Cardiac muscle cell (in vitro differentiated cells and primary cell): ENCODE results near the gene SRPX. TPM values are rescaled to one million over a fixed set of nuclear protein-coding genes. Genes with fewer than 3 reads are reported as not detected.

ENCODE experiments used
- DNase-seq, 2 donors: peaks; one replicate each; pipeline versions ENCODE4 v3.0.0 to v3.0.0-alpha.2; 2010 to 2017; ENCODE audit warnings: low read depth in 1 of 2, low spot score in 1 of 2
- H3K27ac ChIP-seq: fragments of 200-600 bp; sonication (generic); 2 replicates; pipeline ENCODE4 v1.5.1; 2016
- H3K27me3 ChIP-seq: fragments of 200-600 bp; sonication (generic); 2 replicates; pipeline ENCODE4 v1.6.0; 2016; ENCODE audit warnings: control low read depth
- H3K36me3 ChIP-seq: fragments of 200-600 bp; sonication (generic); 2 replicates; pipeline ENCODE4 v1.5.1; 2016; ENCODE audit warnings: control low read depth
- H3K4me1 ChIP-seq: fragments of 200-600 bp; sonication (generic); 2 replicates; pipeline ENCODE4 v1.8.1; 2017; ENCODE audit warnings: low read depth, mild to moderate bottlenecking, mixed run types
- H3K4me3 ChIP-seq: fragments of 200-600 bp; sonication (generic); 2 replicates; pipeline ENCODE4 v1.5.1; 2016; ENCODE audit warnings: mild to moderate bottlenecking
- H3K9me3 ChIP-seq: fragments of 200-600 bp; sonication (generic); 2 replicates; pipeline ENCODE4 v1.5.1; 2017; ENCODE audit warnings: low read depth, mild to moderate bottlenecking, control low read depth
- CTCF ChIP-seq: IDR thresholded peaks from 2 replicates; pipeline ENCODE4 v1.5.1; 2012; ENCODE audit warnings: low read depth, mild to moderate bottlenecking, low read length
- polyA plus RNA-seq: library from polyadenylated mRNA; unstranded; fragments of >200 nt; fragmentation: Nextera tagmentation; extraction: Ambion mirVana; gene quantifications from 2 replicates; pipeline ENCODE4 v1.2.1, GENCODE V29; 2016
- total RNA-seq: library from RNA; depleted of rRNA; stranded (reverse); fragments of >200 nt; gene quantifications from 2 replicates; pipeline ENCODE4 v1.2.3, GENCODE V29; 2016

The SRPX gene
- total and polyA plus RNA-seq, 2 experiments from 2014 or later: 9.6 to 21.4 TPM

GRCh38 chrX:38129366-38129765 is 91.3 kb downstream of the SRPX start:
- no peak for DNase-seq
- no peak overlapping the region for H3K4me3 ChIP-seq
- no peaks in the 10 kb centered on the region for H3K9me3 ChIP-seq
- H3K36me3 ChIP-seq: no peaks in the 10 kb centered on the region
- no peak overlapping the region for H3K27ac ChIP-seq
- H3K4me1 ChIP-seq: no peaks in the 10 kb centered on the region
- no peaks in the 10 kb centered on the region for H3K27me3 ChIP-seq
- no peak for TF ChIP-seq CTCF

GRCh38 chrX:38127961-38128360 is 92.7 kb downstream of the SRPX start:
- Histone ChIP-seq H3K4me1 (no peaks in the 10 kb centered on the region), H3K9me3 (no peaks in the 10 kb centered on the region), H3K4me3 (no peak overlapping the region), H3K36me3 (no peaks in the 10 kb centered on the region), H3K27ac (no peak overlapping the region), H3K27me3 (no peaks in the 10 kb centered on the region)
- TF ChIP-seq CTCF: no peak
- DNase-seq: no peak

- Histone ChIP-seq H3K4me1 (no peaks in the 10 kb centered on the region), H3K9me3 (no peaks in the 10 kb centered on the region), H3K27ac (no peak overlapping the region), H3K27me3 (no peaks in the 10 kb centered on the region), H3K4me3 (no peak overlapping the region), H3K36me3 (no peaks in the 10 kb centered on the region)
- TF ChIP-seq CTCF: no peak
- no peak for DNase-seq
Measured at GRCh38 chrX:38126179-38126578, 94.5 kb downstream of the SRPX start.

GRCh38 chrX:38124000-38124399 is 96.7 kb downstream of the SRPX start:
- Histone ChIP-seq H3K9me3 (no peaks in the 10 kb centered on the region), H3K4me1 (no peaks in the 10 kb centered on the region), H3K4me3 (no peak overlapping the region), H3K27me3 (no peaks in the 10 kb centered on the region), H3K27ac (no peak overlapping the region), H3K36me3 (no peaks in the 10 kb centered on the region)
- no peak for TF ChIP-seq CTCF
- peak in 1 of 2 donors; percentile 3 for DNase-seq

- no peak for TF ChIP-seq CTCF
- Histone ChIP-seq H3K9me3 (no peaks in the 10 kb centered on the region), H3K4me1 (no peaks in the 10 kb centered on the region), H3K27ac (no peak overlapping the region), H3K36me3 (no peaks in the 10 kb centered on the region), H3K27me3 (no peaks in the 10 kb centered on the region), H3K4me3 (no peak overlapping the region)
- DNase-seq: peak in 1 of 2 donors; percentile 48
Measured at GRCh38 chrX:38117485-38117884, 103.2 kb downstream of the SRPX start.

- Histone ChIP-seq H3K4me3 (no peak overlapping the region), H3K36me3 (no peaks in the 10 kb centered on the region), H3K27me3 (no peaks in the 10 kb centered on the region), H3K27ac (no peak overlapping the region), H3K9me3 (no peaks in the 10 kb centered on the region), H3K4me1 (no peaks in the 10 kb centered on the region)
- DNase-seq: no peak
- no peak for TF ChIP-seq CTCF
Measured at GRCh38 chrX:38116706-38117105, 104.0 kb downstream of the SRPX start.
